ENCODE results near the gene GABBR2. TPM values are rescaled to one million over a fixed set of nuclear protein-coding genes. Genes with fewer than 3 reads are reported as not detected.

Gene GABBR2
- total RNA-seq, 2 experiments from 2014 or later = not detected

- peaks cover 9% of the 10 kb centered on the region for H3K36me3 Mint-ChIP-seq
- peaks cover 22% of the 10 kb centered on the region for H3K9me3 Mint-ChIP-seq
- no peak for DNase-seq
- ChIA-PET CTCF (no interaction called here), POLR2A (no interaction called here)
- H3K27me3 Mint-ChIP-seq = peaks cover 13% of the 10 kb centered on the region
- H3K27ac Mint-ChIP-seq = no peak overlapping the region
- intact Hi-C loops (cut with micrococcal nuclease) = no loop called here
- no peaks in the 10 kb centered on the region for H3K4me1 Mint-ChIP-seq (ENCODE audit: low read depth)
- H3K4me3 Mint-ChIP-seq = no peak overlapping the region
Observed at GRCh38 chr9:98369066-98369425, 339.7 kb downstream of the GABBR2 start.

GRCh38 chr9:98368366-98369065, 340.2 kb downstream of the GABBR2 start:
- no peak for DNase-seq
- Mint-ChIP-seq H3K4me3 (no peak overlapping the region), H3K27me3 (peaks cover 13% of the 10 kb centered on the region), H3K9me3 (peaks cover 22% of the 10 kb centered on the region), H3K27ac (no peak overlapping the region), H3K36me3 (peaks cover 9% of the 10 kb centered on the region), H3K4me1 (ENCODE audit: low read depth) (no peaks in the 10 kb centered on the region)
- ChIA-PET CTCF (no interaction called here), POLR2A (no interaction called here)
- intact Hi-C loops (cut with micrococcal nuclease) = no loop called here

GRCh38 chr9:98367923-98368322, 340.8 kb downstream of the GABBR2 start:
- peaks cover 9% of the 10 kb centered on the region for H3K36me3 Mint-ChIP-seq
- no peak overlapping the region for H3K27ac Mint-ChIP-seq
- H3K4me1 Mint-ChIP-seq (ENCODE audit: low read depth) = no peaks in the 10 kb centered on the region
- DNase-seq = no peak
- peaks cover 22% of the 10 kb centered on the region for H3K9me3 Mint-ChIP-seq
- POLR2A ChIA-PET = no interaction called here
- H3K4me3 Mint-ChIP-seq = no peak overlapping the region
- H3K27me3 Mint-ChIP-seq = peaks cover 13% of the 10 kb centered on the region
- CTCF ChIA-PET = no interaction called here
- intact Hi-C loops (cut with micrococcal nuclease) = no loop called here

GRCh38 chr9:98367371-98367900, 341.3 kb downstream of the GABBR2 start:
- no peak overlapping the region for H3K27ac Mint-ChIP-seq
- POLR2A ChIA-PET = no interaction called here
- H3K36me3 Mint-ChIP-seq = peaks cover 9% of the 10 kb centered on the region
- no peak overlapping the region for H3K4me3 Mint-ChIP-seq
- CTCF ChIA-PET = no interaction called here
- peaks cover 22% of the 10 kb centered on the region for H3K9me3 Mint-ChIP-seq
- no peaks in the 10 kb centered on the region for H3K4me1 Mint-ChIP-seq (ENCODE audit: low read depth)
- DNase-seq = no peak
- intact Hi-C loops (cut with micrococcal nuclease) = no loop called here
- H3K27me3 Mint-ChIP-seq = peaks cover 13% of the 10 kb centered on the region

- no peak overlapping the region for H3K27ac Mint-ChIP-seq
- CTCF ChIA-PET = interaction anchor here (1.1 kb wide), 1 partner anchor 51 kb away, joined by 4 read pairs; no protein-coding TSS in a partner anchor
- H3K27me3 Mint-ChIP-seq = peaks cover 18% of the 10 kb centered on the region
- no peak for DNase-seq
- H3K4me3 Mint-ChIP-seq = no peak overlapping the region
- H3K4me1 Mint-ChIP-seq (ENCODE audit: low read depth) = no peaks in the 10 kb centered on the region
- peaks cover 22% of the 10 kb centered on the region for H3K9me3 Mint-ChIP-seq
- POLR2A ChIA-PET = no interaction called here
- peaks cover 9% of the 10 kb centered on the region for H3K36me3 Mint-ChIP-seq
- intact Hi-C loops (cut with micrococcal nuclease) = no loop called here
Observed at GRCh38 chr9:98365781-98366180, 343.0 kb downstream of the GABBR2 start.

GRCh38 chr9:98365227-98365669, 343.5 kb downstream of the GABBR2 start:
- H3K27me3 Mint-ChIP-seq = peaks cover 18% of the 10 kb centered on the region
- H3K4me3 Mint-ChIP-seq = no peak overlapping the region
- ChIA-PET CTCF (interaction anchor here (0.6 to 1.1 kb wide), 2 partner anchors 11 to 50 kb away, joined by 3 to 4 read pairs; no protein-coding TSS in a partner anchor), POLR2A (no interaction called here)
- H3K4me1 Mint-ChIP-seq (ENCODE audit: low read depth) = no peaks in the 10 kb centered on the region
- intact Hi-C loops (cut with micrococcal nuclease) = no loop called here
- no peak for DNase-seq
- peaks cover 9% of the 10 kb centered on the region for H3K36me3 Mint-ChIP-seq
- H3K27ac Mint-ChIP-seq = no peak overlapping the region
- peaks cover 22% of the 10 kb centered on the region for H3K9me3 Mint-ChIP-seq

GRCh38 chr9:98364086-98364485, 344.6 kb downstream of the GABBR2 start:
- no peaks in the 10 kb centered on the region for H3K4me1 Mint-ChIP-seq (ENCODE audit: low read depth)
- peaks cover 22% of the 10 kb centered on the region for H3K9me3 Mint-ChIP-seq
- CTCF ChIA-PET = interaction anchor here (0.5 to 1.7 kb wide), 2 partner anchors 48 to 595 kb away, joined by 4 to 7 read pairs; no protein-coding TSS in a partner anchor
- peaks cover 18% of the 10 kb centered on the region for H3K27me3 Mint-ChIP-seq
- H3K27ac Mint-ChIP-seq = no peak overlapping the region
- intact Hi-C loops (cut with micrococcal nuclease) = no loop called here
- DNase-seq = no peak
- no peak overlapping the region for H3K4me3 Mint-ChIP-seq
- H3K36me3 Mint-ChIP-seq = peaks cover 9% of the 10 kb centered on the region
- POLR2A ChIA-PET = no interaction called here

GRCh38 chr9:98363644-98364043, 345.1 kb downstream of the GABBR2 start:
- Mint-ChIP-seq H3K27me3 (peaks cover 18% of the 10 kb centered on the region), H3K9me3 (peaks cover 22% of the 10 kb centered on the region), H3K4me3 (no peak overlapping the region), H3K27ac (no peak overlapping the region), H3K4me1 (ENCODE audit: low read depth) (no peaks in the 10 kb centered on the region), H3K36me3 (peaks cover 9% of the 10 kb centered on the region)
- DNase-seq = no peak
- CTCF ChIA-PET = interaction anchor here (0.5 to 1.7 kb wide), 2 partner anchors 48 to 596 kb away, joined by 4 to 7 read pairs; no protein-coding TSS in a partner anchor
- intact Hi-C loops (cut with micrococcal nuclease) = no loop called here
- POLR2A ChIA-PET = no interaction called here

GRCh38 chr9:98362624-98363252, 346.0 kb downstream of the GABBR2 start:
- POLR2A ChIA-PET = no interaction called here
- H3K4me1 Mint-ChIP-seq (ENCODE audit: low read depth) = no peaks in the 10 kb centered on the region

GRCh38 chr9:98361645-98362044, 347.1 kb downstream of the GABBR2 start:
- H3K36me3 Mint-ChIP-seq = peaks cover 9% of the 10 kb centered on the region
- POLR2A ChIA-PET = no interaction called here
- DNase-seq = no peak
- intact Hi-C loops (cut with micrococcal nuclease) = no loop called here
- H3K27ac Mint-ChIP-seq = no peak overlapping the region
- peaks cover 21% of the 10 kb centered on the region for H3K9me3 Mint-ChIP-seq
- CTCF ChIA-PET = no interaction called here
- H3K27me3 Mint-ChIP-seq = peaks cover 12% of the 10 kb centered on the region
- no peaks in the 10 kb centered on the region for H3K4me1 Mint-ChIP-seq (ENCODE audit: low read depth)
- no peak overlapping the region for H3K4me3 Mint-ChIP-seq

More at GRCh38 chr9:98362624-98363252, 346.0 kb downstream of the GABBR2 start:
- H3K27me3 Mint-ChIP-seq = peaks cover 15% of the 10 kb centered on the region
- no peak overlapping the region for H3K4me3 Mint-ChIP-seq
- peaks cover 9% of the 10 kb centered on the region for H3K36me3 Mint-ChIP-seq
- intact Hi-C loops (cut with micrococcal nuclease) = no loop called here
- H3K9me3 Mint-ChIP-seq = peaks cover 22% of the 10 kb centered on the region
- no peak for DNase-seq
- no peak overlapping the region for H3K27ac Mint-ChIP-seq
- CTCF ChIA-PET = interaction anchor here (1.7 kb wide), 1 partner anchor 47 kb away, joined by 7 read pairs; no protein-coding TSS in a partner anchor

- CTCF ChIA-PET = no interaction called here
- intact Hi-C loops (cut with micrococcal nuclease) = no loop called here
- POLR2A ChIA-PET = no interaction called here
Observed at GRCh38 chr9:98360176-98360708, 348.5 kb downstream of the GABBR2 start.

GRCh38 chr9:98359569-98359968, 349.2 kb downstream of the GABBR2 start:
- CTCF ChIA-PET = no interaction called here

More at GRCh38 chr9:98360176-98360708, 348.5 kb downstream of the GABBR2 start:
- peaks cover 9% of the 10 kb centered on the region for H3K27me3 Mint-ChIP-seq
- no peaks in the 10 kb centered on the region for H3K4me1 Mint-ChIP-seq (ENCODE audit: low read depth)
- H3K9me3 Mint-ChIP-seq = peaks cover 8% of the 10 kb centered on the region
- H3K27ac Mint-ChIP-seq = no peak overlapping the region
- H3K36me3 Mint-ChIP-seq = peaks cover 2% of the 10 kb centered on the region
- DNase-seq = no peak
- H3K4me3 Mint-ChIP-seq = no peak overlapping the region

More at GRCh38 chr9:98359569-98359968, 349.2 kb downstream of the GABBR2 start:
- POLR2A ChIA-PET = no interaction called here
- H3K4me1 Mint-ChIP-seq (ENCODE audit: low read depth) = no peaks in the 10 kb centered on the region
- DNase-seq = no peak
- no peak overlapping the region for H3K4me3 Mint-ChIP-seq
- H3K27ac Mint-ChIP-seq = no peak overlapping the region
- H3K9me3 Mint-ChIP-seq = peaks cover 3% of the 10 kb centered on the region
- H3K27me3 Mint-ChIP-seq = peaks cover 7% of the 10 kb centered on the region
- H3K36me3 Mint-ChIP-seq = no peaks in the 10 kb centered on the region
- intact Hi-C loops (cut with micrococcal nuclease) = no loop called here

Data from activated CD4-positive, alpha-beta memory T cell treated with anti-CD3 and anti-CD28 coated beads for 36 hours (primary cell).